ENCODE measurements around the gene RRN3.
"Not testable (repeated sequence)": the region's sequence is repeated elsewhere in the genome, so short reads cannot be mapped to it uniquely, and the experiment has no call there.

The RRN3 gene, protein sequence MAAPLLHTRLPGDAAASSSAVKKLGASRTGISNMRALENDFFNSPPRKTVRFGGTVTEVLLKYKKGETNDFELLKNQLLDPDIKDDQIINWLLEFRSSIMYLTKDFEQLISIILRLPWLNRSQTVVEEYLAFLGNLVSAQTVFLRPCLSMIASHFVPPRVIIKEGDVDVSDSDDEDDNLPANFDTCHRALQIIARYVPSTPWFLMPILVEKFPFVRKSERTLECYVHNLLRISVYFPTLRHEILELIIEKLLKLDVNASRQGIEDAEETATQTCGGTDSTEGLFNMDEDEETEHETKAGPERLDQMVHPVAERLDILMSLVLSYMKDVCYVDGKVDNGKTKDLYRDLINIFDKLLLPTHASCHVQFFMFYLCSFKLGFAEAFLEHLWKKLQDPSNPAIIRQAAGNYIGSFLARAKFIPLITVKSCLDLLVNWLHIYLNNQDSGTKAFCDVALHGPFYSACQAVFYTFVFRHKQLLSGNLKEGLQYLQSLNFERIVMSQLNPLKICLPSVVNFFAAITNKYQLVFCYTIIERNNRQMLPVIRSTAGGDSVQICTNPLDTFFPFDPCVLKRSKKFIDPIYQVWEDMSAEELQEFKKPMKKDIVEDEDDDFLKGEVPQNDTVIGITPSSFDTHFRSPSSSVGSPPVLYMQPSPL

DNA sequence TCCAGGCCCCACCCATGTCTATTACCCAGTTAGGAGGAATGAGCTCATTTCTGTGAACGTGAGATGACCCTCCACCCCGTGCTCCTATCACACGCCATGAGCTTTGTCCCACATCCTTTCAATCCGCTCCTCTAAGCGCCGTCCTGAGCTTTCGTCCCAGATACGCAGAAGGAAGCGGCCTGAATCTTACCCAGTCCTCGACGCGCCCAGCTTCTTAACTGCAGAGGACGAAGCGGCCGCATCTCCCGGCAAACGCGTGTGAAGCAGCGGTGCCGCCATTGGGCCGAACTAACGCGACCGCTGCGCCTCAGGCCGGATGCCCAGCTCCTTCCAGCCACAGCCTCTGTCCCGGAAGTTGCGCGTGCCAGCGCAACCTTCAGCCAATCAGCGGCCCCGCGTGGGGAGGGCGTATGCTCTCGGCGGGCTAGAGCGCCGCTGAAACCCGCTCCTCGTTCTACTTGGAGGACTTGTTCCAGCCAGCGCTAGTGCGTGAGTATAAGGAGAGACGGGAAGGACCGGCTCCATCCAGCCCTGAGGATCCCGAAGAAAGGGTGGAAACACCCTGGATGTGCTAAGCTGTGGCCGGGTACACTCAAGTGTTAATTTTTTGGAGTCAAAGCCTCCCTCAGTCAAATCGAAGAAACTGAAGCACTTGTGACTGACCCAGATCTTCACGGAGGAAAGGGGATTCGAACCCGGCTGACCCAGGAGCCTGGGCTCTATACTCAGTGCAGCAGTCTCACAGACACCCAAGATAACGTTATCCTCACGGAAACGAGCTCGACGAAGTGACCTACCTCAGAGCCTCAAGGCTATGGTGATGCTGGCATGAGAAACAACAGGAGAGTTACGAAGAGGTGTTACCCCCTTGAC, at the start of gene RRN3:
RRN3 (minus strand) TSS at position 318 of the 873 bp plus-strand sequence; CDS start at position 279, 39 bp downstream.
- DNase-seq (ENCODE audit: low read depth in 2 of 2, low spot score in 1 of 2): peak; percentile 54 to 72

- not testable (repeated sequence) for DNase-seq (ENCODE audit: low read depth in 2 of 2, low spot score in 1 of 2)
These were observed 49.6 kb upstream of the RRN3 start for GRCh38 chr16:15143601-15144091.

GRCh38 chr16:15142891-15143600, 49.0 kb upstream of the RRN3 start:
- DNase-seq (ENCODE audit: low read depth in 2 of 2, low spot score in 1 of 2): not testable (repeated sequence)

- not testable (repeated sequence) for DNase-seq (ENCODE audit: low read depth in 2 of 2, low spot score in 1 of 2)
These were observed 48.2 kb upstream of the RRN3 start for GRCh38 chr16:15142107-15142890.

DNA sequence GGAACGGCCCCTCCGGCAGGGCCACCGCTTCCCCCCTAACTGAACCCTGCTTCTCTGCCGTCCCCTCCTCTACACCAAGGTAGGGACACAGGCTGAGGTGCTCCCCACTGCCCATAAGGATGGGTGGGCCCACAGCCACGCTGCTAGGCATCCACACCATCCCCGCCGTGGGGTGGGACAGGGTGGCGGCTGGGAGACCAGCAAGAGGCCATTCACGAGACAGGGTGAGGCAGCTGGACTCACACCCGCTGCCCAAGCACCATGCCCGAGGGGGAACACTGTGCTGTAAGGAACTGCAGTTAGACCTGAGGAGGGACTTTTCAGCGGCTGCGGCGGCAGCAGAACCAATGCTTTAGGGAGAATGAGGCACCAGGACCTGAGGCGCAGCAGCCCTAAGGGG, 47.5 kb upstream of the RRN3 start:
- no peak for DNase-seq (ENCODE audit: low read depth in 2 of 2, low spot score in 1 of 2)

DNA sequence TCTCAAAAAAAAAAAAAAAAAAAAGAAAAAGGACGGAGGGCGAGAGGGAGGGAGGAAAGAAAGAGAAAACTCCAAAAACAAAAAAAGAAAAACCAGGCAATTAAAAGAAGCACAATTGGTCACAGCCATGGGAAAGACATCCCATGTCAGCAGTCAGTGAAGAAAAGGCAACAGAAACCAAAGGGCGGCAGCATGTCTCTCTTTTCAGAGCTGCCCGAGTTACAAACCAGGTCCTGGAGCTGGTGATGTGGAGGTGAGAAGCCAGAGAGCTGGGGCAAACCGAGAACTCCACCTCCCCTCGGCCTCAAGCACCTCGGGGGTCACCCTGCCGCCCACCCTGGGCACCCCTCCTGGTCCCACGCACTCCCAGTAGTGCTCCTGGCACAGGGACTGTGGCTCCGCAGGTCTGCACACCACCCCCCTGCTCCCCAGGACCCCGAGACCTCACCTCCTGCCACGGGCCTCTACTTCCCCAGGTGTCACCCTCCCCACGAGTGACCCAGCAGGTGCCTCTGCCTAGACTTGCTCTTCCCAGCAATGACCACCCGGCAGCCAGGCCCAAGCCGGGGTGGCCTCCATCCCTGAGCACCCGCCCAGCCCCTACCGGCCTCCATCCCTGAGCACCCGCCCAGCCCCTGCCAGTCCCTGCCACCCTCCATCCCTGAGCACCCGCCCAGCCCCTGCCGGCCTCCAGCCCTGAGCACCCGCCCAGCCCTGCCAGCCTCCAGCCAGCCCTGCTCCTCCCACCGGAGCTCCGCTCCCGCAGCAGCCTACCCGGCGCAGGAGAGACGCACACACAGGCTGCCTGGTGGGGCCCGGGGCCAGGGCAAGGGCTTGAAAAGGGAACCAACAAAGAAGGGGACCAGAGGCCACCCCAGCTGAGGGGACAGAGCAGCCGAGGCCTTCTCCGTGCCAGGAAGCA, 46.6 kb upstream of the RRN3 start:
- not testable (repeated sequence) for DNase-seq (ENCODE audit: low read depth in 2 of 2, low spot score in 1 of 2)

DNA sequence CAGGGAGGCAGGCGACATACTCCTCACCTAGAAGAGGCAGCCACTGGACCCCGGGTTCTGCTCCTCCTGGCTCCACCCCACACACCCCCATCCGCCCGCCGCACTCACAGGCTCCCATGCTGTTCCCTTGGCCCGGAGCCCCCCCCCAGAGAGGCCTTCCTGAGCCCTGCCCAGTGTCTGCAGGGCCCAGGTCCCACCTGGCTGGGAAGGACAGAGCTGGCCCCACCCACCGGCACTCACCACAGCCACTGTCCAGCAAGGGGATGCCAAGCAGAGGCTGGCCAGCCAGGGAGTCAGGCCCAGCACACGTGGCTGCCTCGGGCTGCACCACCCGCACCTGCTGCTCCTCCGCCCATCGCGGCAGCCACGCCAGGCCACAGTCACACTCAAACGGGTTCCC, 43.4 kb upstream of the RRN3 start:
- not testable (repeated sequence) for DNase-seq (ENCODE audit: low read depth in 2 of 2, low spot score in 1 of 2)

GRCh38 chr16:15135483-15136360, 41.6 kb upstream of the RRN3 start:
- not testable (repeated sequence) for DNase-seq (ENCODE audit: low read depth in 2 of 2, low spot score in 1 of 2)

- DNase-seq (ENCODE audit: low read depth in 2 of 2, low spot score in 1 of 2): not testable (repeated sequence)
These were observed 40.8 kb upstream of the RRN3 start for GRCh38 chr16:15134752-15135482.

- not testable (repeated sequence) for DNase-seq (ENCODE audit: low read depth in 2 of 2, low spot score in 1 of 2)
These were observed 39.5 kb upstream of the RRN3 start for GRCh38 chr16:15133554-15133953.

DNA sequence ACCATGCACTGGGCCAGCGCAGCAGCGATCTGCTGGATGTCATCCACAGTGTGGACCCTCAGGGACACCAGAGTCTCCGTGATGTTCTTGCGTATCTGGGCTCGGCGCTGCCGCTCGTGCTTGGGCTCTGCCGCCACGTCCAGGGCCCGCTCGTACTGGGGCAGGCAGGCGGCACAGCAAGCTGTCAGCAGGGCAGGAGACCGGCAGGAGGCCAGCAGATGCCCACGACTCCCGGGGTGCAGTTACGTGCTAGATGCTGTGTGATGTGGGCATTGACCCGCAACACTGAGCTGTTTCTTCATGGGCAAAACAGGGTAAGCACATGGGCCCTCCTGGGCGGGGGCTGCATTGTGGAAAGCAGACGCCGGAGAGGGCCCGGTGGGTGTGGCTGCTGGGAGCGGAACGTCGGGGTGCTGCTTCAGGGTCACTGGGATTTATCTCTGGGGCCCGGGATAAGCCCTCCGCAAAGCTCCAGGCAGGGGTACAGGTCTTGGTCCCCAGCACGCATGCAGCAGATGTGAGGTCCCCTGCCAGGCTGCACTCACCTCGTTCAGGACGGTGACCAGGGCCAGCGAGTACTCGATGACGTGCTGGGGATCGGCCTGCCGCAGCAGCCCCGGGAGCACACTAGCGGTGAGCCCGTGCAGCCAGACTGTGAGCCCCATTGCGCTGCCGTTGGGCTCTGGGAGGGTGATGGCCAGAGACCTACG, 38.8 kb upstream of the RRN3 start:
- DNase-seq (ENCODE audit: low read depth in 2 of 2, low spot score in 1 of 2): not testable (repeated sequence)

GRCh38 chr16:15130943-15131700, 37.0 kb upstream of the RRN3 start:
- not testable (repeated sequence) for DNase-seq (ENCODE audit: low read depth in 2 of 2, low spot score in 1 of 2)

DNA sequence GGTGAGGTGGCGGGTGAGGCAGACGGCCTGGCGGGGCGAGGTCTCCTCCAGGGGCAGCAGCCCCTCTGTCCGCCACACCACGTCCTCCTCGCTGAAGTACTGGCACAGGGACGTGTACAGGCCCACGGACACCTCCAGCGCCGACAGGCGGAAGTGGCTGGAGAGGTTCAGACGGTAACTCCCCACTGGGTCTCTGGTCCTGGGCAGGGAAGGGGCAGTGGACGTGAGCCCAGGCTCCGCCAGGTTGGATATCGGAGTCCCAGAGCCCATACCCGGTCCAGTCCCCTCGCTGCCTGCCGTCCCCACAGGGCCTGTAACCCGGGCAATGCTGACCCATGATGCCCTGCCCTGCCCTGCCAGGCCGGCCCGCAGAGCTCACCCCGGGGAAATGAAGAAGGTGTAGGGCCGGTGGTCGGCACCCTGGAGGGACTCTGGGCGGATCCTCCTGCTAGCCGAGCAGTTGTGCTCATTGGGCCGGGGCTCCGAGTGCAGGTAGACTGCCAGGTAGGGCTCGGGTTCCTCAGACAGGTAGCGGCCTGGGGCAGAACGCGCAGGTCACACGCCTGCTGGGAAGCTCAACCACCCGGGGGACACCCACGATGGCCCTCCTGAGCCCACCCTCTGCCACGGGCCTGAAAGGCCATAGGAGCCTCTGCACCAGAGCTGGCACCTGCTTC, 36.3 kb upstream of the RRN3 start:
- DNase-seq (ENCODE audit: low read depth in 2 of 2, low spot score in 1 of 2): not testable (repeated sequence)

- not testable (repeated sequence) for DNase-seq (ENCODE audit: low read depth in 2 of 2, low spot score in 1 of 2)
These were observed 33.8 kb upstream of the RRN3 start for GRCh38 chr16:15127641-15128425.

Measured in stimulated activated CD8-positive, alpha-beta memory T cell treated with anti-CD3 and anti-CD28 coated beads, Interleukin-4, amount 100 ng/mL, for 4 hours (primary cell).